ENCODE results near the gene FAM110D.
A peak's percentile ranks its signal among the peaks of the same experiment; 100 is the strongest.

The FAM110D gene

GRCh38 chr1:26163684-26164035 lies 4.8 kb downstream of the FAM110D start:
- DNase-seq (ENCODE audit: low spot score) = no peak

GRCh38 chr1:26164036-26164860 lies 5.4 kb downstream of the FAM110D start:
- DNase-seq (ENCODE audit: low spot score) = no peak

- no peak for DNase-seq (ENCODE audit: low spot score)
Measured at GRCh38 chr1:26164861-26165842, 6.3 kb downstream of the FAM110D start.

GRCh38 chr1:26166719-26167281 lies 7.9 kb downstream of the FAM110D start:
- no peak for DNase-seq (ENCODE audit: low spot score)

- no peak for DNase-seq (ENCODE audit: low spot score)
Measured at GRCh38 chr1:26168410-26169197, 9.7 kb downstream of the FAM110D start, which contains the start of gene C1orf232. TSS of gene C1orf232 (minus strand) at chr1:26168963. CDS start at chr1:26168499, 464 bp downstream.

- no peak for DNase-seq (ENCODE audit: low spot score)
Measured at GRCh38 chr1:26169198-26169554, 10.3 kb downstream of the FAM110D start.

- DNase-seq (ENCODE audit: low spot score) = peak; percentile 92
Measured at GRCh38 chr1:26169669-26170471, 11.0 kb downstream of the FAM110D start, which contains the start of gene ZNF593. TSS of gene ZNF593 (plus strand) at chr1:26169908. CDS start at chr1:26169984, 76 bp downstream.

GRCh38 chr1:26170472-26170821 lies 11.6 kb downstream of the FAM110D start:
- no peak for DNase-seq (ENCODE audit: low spot score)

- no peak for DNase-seq (ENCODE audit: low spot score)
Measured at GRCh38 chr1:26171084-26172072, 12.5 kb downstream of the FAM110D start, which contains the start of gene ZNF593OS. TSS of gene ZNF593OS (minus strand) at chr1:26171832. CDS start at chr1:26171661, 171 bp downstream.

- DNase-seq (ENCODE audit: low spot score) = no peak
Measured at GRCh38 chr1:26175346-26175745, 16.5 kb downstream of the FAM110D start.

GRCh38 chr1:26177182-26177684 lies 18.4 kb downstream of the FAM110D start, which contains the start of gene CNKSR1:
TSS of gene CNKSR1 (plus strand) at chr1:26177491. CDS start at chr1:26177548, 57 bp downstream.
- no peak for DNase-seq (ENCODE audit: low spot score)

- DNase-seq (ENCODE audit: low spot score) = no peak
Measured at GRCh38 chr1:26180010-26180506, 21.2 kb downstream of the FAM110D start.

- DNase-seq (ENCODE audit: low spot score) = no peak
Measured at GRCh38 chr1:26181586-26182382, 22.9 kb downstream of the FAM110D start.

GRCh38 chr1:26182383-26182696 lies 23.5 kb downstream of the FAM110D start:
- DNase-seq (ENCODE audit: low spot score) = no peak

GRCh38 chr1:26184086-26184485 lies 25.2 kb downstream of the FAM110D start:
- no peak for DNase-seq (ENCODE audit: low spot score)

- no peak for DNase-seq (ENCODE audit: low spot score)
Measured at GRCh38 chr1:26184883-26185282, 26.0 kb downstream of the FAM110D start.

GRCh38 chr1:26187882-26188281 lies 29.0 kb downstream of the FAM110D start:
- no peak for DNase-seq (ENCODE audit: low spot score)

- no peak for DNase-seq (ENCODE audit: low spot score)
Measured at GRCh38 chr1:26188477-26188876, 29.6 kb downstream of the FAM110D start.

Measured in left forelimb (tissue), 1 donor.